ENCODE data around the gene GSC.

DNA sequence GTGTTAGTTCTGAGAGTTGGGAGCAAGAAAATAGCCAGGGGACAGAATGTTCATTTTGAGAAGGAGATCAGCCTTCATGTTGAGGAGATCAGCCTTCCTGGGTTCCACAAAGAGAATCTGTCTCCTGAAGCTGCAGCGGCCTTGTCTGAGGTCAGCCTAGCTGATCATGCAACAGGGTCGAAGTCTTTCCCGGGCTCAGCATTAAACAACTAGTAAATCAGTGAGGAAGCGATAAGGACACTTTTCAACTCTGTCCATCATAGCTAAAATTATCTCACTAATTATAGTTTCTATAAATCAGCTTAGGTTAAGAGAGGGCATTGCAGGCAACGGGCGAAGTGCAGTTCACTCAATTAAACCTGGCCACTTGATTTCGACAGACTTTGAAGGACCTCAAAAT lies 7.5 kb downstream of the GSC start:
- TF ChIP-seq, protein P1, sequence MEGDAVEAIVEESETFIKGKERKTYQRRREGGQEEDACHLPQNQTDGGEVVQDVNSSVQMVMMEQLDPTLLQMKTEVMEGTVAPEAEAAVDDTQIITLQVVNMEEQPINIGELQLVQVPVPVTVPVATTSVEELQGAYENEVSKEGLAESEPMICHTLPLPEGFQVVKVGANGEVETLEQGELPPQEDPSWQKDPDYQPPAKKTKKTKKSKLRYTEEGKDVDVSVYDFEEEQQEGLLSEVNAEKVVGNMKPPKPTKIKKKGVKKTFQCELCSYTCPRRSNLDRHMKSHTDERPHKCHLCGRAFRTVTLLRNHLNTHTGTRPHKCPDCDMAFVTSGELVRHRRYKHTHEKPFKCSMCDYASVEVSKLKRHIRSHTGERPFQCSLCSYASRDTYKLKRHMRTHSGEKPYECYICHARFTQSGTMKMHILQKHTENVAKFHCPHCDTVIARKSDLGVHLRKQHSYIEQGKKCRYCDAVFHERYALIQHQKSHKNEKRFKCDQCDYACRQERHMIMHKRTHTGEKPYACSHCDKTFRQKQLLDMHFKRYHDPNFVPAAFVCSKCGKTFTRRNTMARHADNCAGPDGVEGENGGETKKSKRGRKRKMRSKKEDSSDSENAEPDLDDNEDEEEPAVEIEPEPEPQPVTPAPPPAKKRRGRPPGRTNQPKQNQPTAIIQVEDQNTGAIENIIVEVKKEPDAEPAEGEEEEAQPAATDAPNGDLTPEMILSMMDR (IDR thresholded peaks at IDR 0.05; ENCODE audit: low read depth, low read length): no peak
- no peak for TF ChIP-seq EZH2phosphoT487 (IDR thresholded peaks at IDR 0.05; ENCODE audit: low read depth)
